Cortex of kidney (tissue), 1 donor: ENCODE measurements around the gene HBZ.
"Not testable (repeated sequence)": the region's sequence is repeated elsewhere in the genome, so short reads cannot be mapped to it uniquely, and the experiment has no call there.

Experiments used
- DNase-seq: peaks from one replicate; lab custom pipeline; 2025; lab: John Stamatoyannopoulos, UW

HBZ gene

DNA sequence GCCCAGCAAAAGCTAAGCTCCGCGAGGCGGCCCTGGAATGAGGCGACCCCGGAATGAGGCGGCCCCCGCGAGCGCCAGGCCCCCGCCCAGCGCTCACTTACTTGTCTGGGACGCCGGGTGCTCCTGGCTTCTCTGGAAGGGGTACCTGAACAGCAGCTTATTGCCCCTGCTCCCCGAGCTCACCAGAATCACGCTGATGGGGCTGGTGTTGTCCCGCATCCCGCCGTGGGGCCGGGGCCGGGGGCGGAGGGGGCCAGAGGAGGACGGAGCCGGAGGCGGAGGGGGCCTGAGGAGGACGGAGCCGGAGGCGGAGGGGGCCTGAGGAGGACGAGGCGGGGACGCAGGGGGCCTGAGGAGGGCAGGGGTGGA is 14.4 kb upstream of the HBZ start:
- no peak for DNase-seq

DNA sequence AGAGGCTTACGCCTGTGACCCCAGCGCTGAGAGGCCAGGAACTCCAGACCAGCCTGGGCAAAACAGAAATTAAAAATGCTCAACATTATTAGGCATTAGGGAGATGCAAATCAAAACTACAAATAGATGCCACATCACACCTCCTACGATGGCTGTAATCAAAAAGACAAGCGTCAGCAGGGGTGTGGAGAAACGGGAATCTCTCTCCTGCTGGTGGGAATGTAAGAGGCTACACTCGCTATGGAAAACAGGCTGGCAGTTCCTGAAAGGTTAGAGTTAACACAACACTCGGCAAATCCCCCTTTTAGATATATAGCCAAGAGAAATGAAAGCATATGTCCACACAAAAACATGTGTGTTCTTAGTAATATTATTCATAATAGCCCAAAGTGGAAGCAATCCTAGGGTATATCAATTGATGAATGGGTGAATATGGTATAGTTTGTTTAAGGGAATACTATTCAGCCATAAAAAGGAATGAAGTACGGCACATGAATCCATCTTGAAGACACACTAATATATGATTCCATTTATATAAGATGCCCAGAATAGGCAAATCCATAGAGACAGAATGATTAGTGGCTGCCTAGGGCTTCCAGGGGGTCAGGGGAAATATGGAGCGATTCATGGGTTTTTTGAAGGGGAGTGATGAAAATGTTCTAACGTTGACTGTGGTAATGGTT is 12.1 kb upstream of the HBZ start:
- no peak for DNase-seq

DNA sequence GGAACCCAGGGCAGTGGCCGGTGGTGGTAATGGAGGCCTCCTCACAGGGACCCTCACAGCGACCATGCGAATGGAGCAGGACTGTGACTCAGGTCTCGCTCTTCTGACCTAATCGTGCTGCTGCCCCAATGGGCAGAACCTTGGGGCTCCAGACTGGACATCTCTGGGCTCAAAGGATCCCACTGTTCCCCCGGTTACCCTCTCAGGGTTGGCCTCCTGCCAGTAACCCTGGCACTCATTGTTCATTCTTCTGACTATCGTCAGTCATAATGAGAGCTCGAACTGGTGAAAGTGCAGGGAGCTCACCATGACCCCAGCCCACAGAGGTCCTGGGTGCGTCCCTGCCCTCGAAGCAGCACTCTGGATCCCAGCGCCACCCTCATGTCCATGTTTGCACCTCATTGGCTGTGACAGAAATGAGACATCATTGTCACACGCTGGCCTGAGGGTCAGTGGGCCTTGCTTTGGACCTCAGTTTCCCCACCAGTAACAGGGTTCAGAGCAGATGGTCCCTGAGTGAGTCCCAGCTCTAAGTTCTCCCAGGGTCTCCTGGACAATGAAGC is 10.0 kb upstream of the HBZ start:
- no peak for DNase-seq

DNA sequence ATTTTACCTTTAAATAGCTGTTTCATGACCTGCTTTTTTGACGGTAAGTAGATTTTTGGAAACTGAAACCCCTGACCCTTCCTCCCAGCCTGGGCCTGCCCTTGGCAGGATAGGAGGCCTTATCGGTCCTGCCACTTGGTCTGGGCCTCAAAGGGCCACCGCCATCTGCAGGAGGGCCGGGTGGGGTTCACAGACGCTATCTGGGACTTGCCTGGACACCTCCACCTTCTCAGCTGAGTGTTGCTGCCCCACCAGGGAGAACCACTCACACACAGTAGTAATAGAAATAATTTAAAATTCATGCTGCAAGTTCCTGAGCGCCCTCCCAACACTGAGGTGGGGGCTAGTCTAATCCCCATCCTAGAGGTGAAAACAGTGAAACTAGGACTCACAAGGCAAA is 9.4 kb upstream of the HBZ start:
- no peak for DNase-seq

DNA sequence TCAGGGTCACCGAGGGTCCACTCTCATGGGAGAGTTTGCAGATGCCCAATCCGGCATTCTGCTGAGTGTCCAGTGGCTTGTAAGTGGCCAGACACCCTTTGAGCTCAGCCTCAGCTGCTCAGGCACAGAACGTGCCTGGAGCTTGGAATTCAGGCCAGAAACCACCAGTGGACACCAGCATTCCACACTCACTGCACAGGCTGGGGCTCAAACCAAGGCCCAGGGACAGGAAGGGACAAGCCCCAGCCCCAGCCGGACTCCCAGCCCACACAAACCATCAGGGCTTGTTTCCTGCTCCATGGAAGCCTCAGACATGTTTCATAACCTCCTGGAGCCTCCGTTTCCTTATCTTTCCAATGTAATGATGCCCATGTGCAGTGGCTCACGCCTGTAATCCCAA is 9.0 kb upstream of the HBZ start:
- no peak for DNase-seq

DNA sequence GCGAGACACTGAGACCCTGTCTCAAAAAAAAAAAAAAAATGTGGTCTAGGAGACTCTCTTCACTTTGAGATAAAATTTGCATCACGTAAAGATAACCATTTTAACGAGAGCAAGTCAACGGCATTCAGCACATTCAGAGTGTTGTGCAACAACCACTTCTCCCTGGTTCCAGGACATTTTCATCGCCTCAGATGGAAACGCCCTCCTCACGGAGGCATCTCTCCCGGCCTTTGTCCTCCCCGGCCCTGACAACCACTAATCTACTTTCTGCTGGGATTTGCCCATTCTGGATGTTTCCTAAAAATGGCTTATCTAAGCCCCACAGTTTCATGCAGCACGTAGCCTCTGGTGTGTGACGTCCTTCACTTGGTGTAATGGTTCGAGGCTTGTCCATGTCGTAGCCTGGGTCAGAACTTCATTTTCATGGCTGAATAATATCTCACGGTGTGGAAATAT is 7.6 kb upstream of the HBZ start:
- no peak for DNase-seq

DNA sequence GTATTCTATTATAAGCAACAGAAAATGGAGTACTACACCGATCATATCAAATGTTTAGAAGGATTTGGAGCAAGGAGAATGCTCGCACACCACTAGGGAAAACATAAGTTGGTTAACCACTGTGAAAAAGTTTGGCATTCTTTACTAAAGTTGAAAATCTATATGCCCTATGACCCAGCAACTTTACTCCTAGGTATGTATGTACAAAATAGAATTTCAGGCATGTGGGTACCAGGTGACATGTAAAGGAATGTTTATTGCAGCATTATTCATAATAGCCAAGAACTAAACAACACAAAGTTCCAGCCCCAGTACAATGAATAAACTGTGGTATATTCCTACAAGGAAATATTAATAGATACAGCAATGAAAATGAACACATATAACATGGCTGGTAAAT is 5.8 kb upstream of the HBZ start:
- no peak for DNase-seq

DNA sequence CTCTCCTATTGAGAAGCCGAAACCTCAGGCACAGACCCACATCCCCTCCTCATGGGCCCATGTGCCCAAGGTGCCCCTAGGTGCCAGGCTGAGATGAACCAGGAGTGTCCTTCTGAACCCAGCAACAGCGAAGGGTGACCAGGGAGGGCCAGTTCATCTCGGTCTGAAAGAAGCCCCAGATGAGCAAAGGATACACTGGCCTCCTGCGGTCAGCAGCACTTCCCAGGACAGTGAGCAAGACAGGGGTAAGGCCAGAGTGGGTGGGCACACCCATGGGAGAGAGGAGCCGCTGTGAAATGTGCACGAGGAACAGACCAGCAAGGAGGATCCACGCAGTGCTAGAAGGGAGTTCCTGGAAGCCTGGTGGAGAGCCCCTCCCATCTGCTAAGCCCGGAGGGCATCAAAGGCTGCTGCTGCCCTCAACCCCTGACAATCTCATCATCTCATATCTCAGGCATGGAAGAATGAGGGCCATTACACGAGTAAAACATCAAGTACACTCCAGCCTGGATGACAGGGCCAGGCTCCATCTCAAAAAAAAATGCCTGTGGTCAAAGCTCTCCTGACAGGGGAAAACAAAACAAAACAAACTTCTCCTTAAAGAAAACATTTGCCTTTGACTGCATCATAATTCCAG is 3.3 kb upstream of the HBZ start:
- DNase-seq = no peak

DNA sequence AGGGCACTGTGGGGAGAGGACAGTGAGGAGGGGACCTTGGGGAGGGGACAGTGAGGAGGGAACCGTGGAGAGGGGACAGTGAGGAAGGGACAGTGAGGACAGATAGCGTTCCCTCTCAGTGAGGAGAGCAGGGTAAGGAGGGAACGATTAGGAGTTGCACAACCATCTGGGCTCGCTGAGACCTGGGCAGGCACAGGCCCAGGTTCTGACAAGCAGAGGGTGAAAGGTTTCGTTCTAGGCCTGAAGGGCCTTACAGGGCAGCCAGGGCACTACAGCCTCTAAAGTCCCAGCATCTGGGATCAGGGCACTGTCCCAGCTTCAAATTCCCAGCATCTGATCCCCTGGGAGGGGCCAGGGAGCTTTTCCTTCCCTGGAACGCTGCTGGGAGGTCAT is 681 bp downstream of the HBZ start:
- DNase-seq = not testable (repeated sequence)

DNA sequence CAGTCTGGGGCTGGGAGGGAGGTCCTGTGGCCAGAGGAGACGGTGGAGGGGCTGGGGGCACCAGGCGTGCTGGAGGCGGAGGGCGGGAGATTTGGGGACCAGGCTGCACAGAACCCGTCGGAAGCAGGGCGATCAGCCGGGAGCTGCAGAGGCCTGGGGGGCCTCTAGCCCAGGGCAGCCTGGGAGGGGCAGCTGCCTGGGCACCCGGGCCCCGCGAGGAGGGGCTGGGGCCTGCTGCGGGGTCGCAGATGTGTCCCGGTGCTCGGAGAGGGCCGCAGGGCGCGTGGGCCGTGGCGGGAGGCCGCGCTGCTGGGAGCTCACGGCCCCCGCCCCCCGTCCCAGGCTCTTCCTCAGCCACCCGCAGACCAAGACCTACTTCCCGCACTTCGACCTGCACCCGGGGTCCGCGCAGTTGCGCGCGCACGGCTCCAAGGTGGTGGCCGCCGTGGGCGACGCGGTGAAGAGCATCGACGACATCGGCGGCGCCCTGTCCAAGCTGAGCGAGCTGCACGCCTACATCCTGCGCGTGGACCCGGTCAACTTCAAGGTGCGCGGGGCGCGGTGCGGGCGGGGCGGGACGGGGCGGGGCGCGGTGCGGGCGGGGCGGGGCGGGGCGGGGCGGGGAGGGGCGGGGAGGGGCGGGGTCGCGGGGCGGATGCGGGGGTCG is 1.2 kb downstream of the HBZ start:
- not testable (repeated sequence) for DNase-seq

DNA sequence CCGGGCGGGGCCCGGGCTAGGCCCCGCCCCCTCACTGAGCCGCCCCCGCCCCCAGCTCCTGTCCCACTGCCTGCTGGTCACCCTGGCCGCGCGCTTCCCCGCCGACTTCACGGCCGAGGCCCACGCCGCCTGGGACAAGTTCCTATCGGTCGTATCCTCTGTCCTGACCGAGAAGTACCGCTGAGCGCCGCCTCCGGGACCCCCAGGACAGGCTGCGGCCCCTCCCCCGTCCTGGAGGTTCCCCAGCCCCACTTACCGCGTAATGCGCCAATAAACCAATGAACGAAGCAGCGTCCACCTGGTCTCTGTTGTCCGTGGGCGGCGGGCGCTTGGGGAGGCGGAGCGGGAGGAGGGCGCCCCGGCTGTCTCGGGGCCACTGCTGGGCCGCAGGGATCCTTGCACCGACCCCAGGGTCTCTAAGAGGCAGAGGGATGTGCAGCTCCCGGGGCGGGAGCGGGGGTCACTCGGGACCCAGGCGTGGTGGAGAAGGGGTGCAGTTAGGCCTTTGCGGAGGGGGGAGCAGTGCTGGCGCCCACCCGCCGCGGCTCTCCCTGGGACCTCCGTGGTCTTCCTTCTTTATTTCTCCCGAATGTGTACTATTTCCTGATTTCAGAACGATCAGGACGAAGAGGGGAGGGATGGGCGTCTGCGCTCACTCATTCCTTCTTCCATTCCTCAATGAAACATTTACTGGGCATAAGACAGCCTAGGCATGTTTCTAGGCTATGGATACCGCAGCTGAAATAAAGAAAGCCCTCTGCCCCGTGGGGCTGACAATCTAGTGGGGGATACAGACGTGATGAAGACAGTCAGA is 2.0 kb downstream of the HBZ start:
- no peak for DNase-seq

DNA sequence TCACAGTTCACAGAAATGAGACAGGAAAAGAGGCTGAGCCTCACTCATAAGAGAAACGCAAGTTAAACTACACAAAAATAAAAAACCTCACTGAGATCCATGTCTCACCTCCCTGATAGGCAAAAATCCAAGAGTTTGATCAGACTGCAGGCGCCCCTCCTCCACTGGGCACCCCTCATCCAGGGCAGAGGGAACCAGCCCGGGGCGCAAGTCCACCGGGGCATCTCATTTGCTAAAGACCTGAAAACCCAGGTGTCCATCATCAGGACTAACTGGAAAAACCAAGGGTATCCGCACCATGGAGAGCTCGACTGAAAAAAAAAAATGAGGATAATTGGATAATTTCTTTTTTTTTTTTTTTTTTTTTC is 2.6 kb downstream of the HBZ start:
- DNase-seq = no peak

DNA sequence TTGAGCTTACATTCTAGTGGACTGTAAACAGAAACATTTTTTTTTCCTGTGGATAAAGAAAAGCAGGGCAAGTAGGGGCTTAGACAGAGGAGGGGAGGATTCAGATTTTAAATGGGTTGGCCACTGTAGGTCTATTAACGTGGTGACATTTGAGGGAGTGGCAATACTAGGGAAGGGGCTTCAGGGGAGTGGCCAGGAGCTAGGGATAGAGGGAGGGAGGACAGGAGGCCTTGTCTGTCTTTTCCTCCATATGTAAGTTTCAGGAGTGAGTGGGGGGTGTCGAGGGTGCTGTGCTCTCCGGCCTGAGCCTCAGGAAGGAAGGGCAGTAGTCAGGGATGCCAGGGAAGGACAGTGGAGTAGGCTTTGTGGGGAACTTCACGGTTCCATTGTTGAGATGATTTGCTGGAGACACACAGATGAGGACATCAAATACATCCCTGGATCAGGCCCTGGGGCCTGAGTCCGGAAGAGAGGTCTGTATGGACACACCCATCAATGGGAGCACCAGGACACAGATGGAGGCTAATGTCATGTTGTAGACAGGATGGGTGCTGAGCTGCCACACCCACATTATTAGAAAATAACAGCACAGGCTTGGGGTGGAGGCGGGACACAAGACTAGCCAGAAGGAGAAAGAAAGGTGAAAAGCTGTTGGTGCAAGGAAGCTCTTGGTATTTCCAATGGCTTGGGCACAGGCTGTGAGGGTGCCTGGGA is 6.8 kb downstream of the HBZ start:
- no peak for DNase-seq

DNA sequence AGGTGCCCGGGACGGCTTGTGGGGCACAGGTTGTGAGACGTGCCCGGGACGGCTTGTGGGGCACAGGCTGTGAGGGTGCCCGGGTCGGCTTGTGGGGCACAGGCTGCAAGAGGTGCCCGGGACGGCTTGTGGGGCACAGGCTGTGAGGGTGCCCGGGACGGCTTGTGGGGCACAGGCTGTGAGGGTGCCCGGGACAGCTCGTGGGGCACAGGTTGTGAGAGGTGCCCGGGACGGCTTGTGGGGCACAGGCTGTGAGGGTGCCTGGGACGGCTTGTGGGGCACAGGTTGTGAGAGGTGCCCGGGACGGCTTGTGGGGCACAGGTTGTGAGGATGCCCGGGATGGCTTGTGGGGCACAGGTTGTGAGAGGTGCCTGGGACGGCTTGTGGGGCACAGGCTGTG is 7.8 kb downstream of the HBZ start:
- not testable (repeated sequence) for DNase-seq

DNA sequence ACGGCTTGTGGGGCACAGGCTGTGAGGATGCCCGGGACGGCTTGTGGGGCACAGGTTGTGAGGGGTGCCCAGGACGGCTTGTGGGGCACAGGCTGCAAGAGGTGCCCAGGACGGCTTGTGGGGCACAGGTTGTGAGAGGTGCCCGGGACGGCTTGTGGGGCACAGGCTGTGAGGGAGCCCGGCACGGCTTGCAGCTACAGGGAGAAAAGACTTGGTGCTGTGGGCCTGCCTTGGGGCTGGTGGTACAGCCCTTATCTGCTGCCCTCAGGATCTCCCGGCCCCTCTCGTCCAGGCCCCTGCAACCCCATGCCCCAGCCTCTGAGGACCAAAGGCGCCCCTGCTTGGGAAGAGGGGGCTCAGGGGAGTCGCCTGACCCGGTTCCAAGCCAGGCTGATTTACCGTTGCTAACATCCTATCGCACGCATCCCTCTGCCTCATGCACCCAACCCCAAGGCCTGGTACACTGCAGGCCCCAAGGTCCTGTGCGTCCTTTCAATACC is 8.3 kb downstream of the HBZ start:
- no peak for DNase-seq

DNA sequence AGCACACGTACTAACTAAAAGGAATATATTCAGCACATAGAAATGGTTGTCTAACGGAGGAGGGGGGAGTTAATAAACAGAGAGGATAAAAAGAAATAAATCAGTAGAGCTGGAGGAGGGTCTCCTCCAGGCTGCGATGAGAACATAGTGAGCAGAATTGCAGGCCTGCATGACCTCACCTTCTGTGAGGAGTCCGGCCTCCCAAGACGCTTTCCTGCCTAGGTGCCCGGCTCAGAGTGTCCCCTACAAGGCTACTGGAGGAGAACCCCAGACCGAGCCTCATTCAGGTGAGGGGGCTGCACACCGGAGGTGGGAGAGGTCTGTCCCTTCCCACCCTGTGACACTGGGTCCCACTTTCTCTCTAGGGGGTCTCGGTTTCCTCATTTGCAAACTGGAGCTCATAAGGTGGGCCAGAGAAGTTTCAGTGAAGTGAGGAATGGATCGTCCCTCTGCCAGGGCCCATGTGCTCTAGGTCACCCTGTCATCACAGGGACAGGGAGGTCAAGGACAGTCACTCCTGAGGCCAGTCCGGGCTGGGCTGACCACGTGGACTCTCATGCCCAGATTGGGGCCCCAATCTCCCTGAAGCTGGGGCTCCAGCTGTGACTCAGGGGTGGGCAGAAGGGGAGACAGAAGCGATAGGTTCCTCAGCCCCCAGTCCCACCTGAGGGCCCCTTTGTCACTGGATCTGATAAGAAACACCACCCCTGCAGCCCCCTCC is 10.0 kb downstream of the HBZ start:
- no peak for DNase-seq

DNA sequence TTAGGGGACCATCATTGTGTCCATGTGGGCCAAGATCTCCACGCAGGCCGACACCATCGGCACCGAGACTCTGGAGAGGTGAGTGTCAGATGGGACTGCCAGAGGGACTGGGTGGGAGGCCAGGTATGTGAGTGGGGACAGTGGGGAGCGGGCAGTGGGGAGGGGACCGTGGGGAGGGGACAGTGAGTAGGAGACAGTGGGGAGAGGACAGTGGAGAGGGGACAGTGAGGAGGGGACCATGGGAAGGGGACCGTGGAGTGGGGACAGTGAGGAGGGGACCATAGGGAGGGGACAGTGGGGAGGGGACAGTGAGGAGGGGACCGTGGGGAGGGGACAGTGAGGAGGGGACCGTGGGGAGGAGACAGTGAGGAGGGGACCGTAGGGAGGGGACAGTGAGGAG is 10.7 kb downstream of the HBZ start:
- not testable (repeated sequence) for DNase-seq

DNA sequence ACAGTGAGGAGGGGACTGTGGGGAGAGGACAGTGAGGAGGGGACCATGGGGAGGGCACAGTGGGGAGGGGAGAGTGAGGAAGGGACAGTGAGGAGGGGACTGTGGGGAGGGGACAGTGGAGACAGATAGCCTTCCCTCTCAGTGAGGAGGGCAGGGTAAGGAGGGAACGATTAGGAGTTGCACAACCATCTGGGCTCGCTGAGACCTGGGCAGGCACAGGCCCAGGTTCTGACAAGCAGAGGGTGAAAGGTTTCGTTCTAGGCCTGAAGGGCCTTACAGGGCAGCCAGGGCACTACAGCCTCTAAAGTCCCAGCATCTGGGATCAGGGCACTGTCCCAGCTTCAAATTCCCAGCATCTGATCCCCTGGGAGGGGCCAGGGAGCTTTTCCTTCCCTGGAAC is 11.3 kb downstream of the HBZ start:
- not testable (repeated sequence) for DNase-seq

DNA sequence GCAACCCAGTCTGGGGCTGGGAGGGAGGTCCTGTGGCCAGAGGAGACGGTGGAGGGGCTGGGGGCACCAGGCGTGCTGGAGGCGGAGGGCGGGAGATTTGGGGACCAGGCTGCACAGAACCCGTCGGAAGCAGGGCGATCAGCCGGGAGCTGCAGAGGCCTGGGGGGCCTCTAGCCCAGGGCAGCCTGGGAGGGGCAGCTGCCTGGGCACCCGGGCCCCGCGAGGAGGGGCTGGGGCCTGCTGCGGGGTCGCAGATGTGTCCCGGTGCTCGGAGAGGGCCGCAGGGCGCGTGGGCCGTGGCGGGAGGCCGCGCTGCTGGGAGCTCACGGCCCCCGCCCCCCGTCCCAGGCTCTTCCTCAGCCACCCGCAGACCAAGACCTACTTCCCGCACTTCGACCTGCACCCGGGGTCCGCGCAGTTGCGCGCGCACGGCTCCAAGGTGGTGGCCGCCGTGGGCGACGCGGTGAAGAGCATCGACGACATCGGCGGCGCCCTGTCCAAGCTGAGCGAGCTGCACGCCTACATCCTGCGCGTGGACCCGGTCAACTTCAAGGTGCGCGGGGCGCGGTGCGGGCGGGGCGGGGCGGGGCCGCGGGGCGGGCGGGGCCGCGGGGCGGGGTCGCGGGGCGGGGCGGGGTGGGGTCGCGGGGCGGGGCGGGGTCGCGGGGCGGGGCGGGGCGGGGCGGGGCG is 11.8 kb downstream of the HBZ start:
- not testable (repeated sequence) for DNase-seq

DNA sequence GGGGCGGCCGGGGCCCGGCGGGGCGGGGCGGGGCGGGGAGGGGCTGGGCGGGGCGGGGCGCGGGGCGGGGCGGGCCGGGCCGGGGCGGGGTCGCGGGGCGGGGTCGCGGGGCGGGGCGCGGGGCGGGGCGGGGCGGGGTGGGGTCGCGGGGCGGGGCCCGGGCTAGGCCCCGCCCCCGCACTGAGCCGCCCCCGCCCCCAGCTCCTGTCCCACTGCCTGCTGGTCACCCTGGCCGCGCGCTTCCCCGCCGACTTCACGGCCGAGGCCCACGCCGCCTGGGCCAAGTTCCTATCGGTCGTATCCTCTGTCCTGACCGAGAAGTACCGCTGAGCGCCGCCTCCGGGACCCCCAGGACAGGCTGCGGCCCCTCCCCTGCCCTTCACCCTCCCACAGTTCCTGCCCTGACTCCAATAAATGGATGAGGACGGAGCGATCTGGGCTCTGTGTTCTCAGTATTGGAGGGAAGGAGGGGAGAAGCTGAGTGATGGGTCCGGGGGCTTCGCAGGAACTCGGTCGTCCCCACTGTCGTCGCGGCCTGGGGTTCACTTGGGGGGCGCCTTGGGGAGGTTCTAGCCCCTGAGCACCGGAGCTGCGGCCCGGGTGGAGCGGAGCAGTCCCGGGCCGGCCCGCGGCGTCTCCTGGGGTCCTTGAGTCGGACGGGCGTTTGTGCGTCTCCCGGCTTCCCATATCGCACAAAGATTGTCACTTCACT is 12.5 kb downstream of the HBZ start:
- DNase-seq = no peak
